Mesenteric fat pad (tissue), 1 donor: ENCODE data around the gene SPNS1. TPM values are rescaled to one million over a fixed set of nuclear protein-coding genes. Genes with fewer than 3 reads are reported as not detected.
"Not testable (repeated sequence)": the region's sequence is repeated elsewhere in the genome, so short reads cannot be mapped to it uniquely, and the experiment has no call there.

Experiments
- DNase-seq: peaks from one replicate; pipeline ENCODE4 v3.0.0-alpha.2; 2020; ENCODE audit warnings: low spot score
- total RNA-seq: library from RNA; stranded (reverse); fragmentation: NEBNext Ultra II Directional; extraction: Animal tissue kit (Norgen Biotek cat#: 25700); gene quantifications from one replicate; pipeline ENCODE4 v1.2.1, GENCODE V29; 2021
- donor health status: DM: yes; HTN: yes; CAD: no.

Gene SPNS1
- total RNA-seq, 1 donor from 2014 or later: 31.4 TPM

GRCh38 chr16:28951410-28951943 is 23.1 kb upstream of the SPNS1 start:
- no peak for DNase-seq

DNA sequence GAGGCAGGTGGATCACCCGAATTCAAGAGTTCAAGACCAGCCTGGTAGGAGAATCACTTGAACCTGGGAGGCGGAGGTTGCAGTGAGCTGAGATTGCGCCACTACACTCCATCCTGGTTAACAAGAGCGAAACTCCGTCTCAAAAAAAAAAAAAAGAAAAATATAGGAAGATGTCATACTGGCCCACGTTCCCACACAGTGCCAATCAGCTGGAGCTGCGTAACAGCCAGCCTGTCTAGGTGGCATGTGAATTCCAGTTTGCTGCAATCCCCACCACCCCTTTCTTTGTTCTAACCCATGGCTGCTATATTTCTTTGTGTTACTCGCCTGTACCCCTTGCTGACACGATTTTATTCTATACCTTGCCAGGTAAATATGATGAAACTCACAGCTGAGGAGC is 16.4 kb upstream of the SPNS1 start:
- DNase-seq: no peak

DNA sequence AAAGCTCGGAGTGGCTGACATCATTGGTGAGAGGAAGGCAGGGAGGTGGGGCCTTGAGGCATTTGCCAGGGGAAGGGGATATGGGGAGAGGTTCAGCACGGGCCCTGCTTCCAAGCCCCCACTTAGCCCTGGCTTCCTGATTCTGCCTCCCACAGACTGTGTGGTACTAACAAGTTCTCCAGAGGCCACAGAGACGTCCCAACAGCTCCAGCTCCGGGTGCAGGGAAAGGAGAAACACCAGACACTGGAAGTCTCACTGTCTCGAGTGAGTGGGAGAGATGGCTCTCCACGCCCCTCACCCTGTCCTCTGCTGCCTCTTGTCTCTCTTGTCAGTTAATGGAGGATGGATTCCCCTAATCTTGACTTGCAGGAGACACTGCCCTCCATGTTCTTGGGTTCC is 15.7 kb upstream of the SPNS1 start:
- DNase-seq: no peak

DNA sequence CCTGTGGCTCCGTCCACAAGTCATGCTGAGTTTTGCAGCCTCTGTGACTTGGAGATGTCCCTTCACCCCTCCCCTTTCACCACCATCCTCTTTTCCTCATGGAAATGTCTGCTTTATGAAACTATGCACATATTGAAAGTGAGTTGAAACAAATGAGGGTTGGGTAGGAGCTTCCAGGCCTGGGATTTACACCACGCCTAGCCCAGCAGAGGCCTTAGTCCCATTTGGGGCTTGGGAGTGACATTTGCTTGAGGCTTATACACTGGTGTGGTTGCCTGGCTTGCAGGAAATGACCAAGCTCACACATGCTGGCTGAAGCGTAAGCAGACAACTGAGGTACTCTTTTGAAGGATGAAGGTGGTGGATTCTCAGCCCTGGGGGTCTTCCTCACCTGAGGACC is 10.5 kb upstream of the SPNS1 start:
- no peak for DNase-seq

GRCh38 chr16:28964496-28964895 is 10.1 kb upstream of the SPNS1 start:
- no peak for DNase-seq

GRCh38 chr16:28967156-28967555 is 7.4 kb upstream of the SPNS1 start:
- no peak for DNase-seq

- DNase-seq: not testable (repeated sequence)
Measured at GRCh38 chr16:28969696-28970095, 4.9 kb upstream of the SPNS1 start.

- no peak for DNase-seq
Measured at GRCh38 chr16:28974007-28974436, 556 bp upstream of the SPNS1 start.

GRCh38 chr16:28975158-28975599 is 601 bp downstream of the SPNS1 start:
- no peak for DNase-seq

DNA sequence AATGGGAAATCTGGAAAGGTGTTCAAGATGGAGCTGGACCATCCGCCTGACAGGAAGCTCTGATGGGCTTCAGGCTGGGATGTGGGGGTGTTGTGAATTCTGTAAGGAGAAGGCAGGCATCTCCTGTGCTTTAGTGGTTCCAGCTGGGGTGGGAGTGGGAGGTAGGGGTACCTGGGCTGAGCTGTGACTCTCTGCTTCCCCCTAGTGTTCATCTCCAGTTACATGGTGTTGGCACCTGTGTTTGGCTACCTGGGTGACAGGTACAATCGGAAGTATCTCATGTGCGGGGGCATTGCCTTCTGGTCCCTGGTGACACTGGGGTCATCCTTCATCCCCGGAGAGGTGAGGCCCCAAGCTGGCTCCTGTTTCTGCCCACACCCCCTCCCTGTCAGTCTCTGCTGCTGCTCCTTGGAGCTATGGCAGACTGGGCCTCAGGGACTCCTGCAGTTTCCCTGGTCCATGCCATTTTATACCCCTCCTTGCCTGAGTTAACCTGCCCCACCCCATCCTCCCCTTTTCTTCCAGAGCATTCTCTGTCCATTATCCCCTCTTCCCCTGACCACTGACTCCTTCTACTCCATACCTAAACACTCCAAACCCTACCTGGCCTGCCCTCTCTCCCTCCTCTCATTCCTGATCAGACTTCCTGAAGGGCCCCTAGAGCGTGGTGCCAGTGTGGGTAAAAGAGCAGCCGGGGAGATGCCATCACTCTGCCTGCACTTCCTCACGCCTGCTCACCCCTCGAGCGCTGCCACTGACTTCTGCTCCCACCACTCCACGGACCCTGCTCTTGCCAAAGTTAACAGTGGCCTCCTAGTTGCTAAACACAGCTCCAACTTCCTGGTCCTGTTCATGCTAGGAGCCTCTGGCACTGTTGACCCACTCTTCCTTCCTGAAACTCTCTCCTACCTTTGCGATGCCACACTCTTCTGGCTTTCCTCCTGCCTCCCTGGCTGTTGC is 3.4 kb downstream of the SPNS1 start:
- DNase-seq: no peak

- not testable (repeated sequence) for DNase-seq
Measured at GRCh38 chr16:28980330-28980729, 5.8 kb downstream of the SPNS1 start.

DNA sequence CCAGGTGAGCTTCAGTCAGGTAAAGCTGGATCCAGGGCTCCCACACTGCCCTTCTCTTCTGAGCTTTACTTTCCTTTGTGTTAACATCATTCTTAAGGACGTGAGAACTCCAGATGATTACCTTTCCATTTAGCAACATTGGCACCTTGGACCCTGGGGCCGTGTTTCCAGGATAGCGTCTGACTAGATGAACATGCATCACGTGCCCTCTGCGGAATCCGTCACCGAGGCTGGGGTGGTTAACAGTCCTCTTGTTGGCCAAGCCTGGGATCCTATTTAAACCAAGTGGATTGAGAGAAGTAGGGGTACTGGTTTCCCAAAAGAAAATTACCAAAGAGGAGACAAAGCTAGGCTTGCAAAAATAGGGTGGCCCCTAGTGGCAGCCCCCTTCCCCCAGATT is 6.4 kb downstream of the SPNS1 start:
- no peak for DNase-seq

GRCh38 chr16:28981517-28981916 is 6.9 kb downstream of the SPNS1 start:
- DNase-seq: no peak

- no peak for DNase-seq
Measured at GRCh38 chr16:28982418-28982817, 7.8 kb downstream of the SPNS1 start.

DNA sequence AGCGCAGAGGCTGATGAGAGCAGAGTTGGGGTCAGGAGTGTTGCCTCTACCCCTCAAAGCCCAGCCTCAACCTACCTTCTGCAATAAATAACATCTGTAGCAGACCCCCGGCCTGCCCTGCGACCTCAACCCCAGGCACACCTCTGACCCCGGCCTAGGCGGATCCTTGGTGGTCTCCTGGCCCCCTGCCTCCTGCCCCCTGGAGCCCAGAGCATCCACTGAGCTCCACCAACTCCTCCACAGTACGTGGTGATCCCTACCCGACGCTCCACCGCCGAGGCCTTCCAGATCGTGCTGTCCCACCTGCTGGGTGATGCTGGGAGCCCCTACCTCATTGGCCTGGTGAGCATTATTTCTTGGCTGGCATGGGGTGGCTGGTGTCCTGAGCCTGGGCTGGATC is 8.4 kb downstream of the SPNS1 start:
- no peak for DNase-seq

- no peak for DNase-seq
Measured at GRCh38 chr16:28983644-28984043, 9.1 kb downstream of the SPNS1 start.

GRCh38 chr16:28984091-28984490 is 9.5 kb downstream of the SPNS1 start:
- DNase-seq: no peak

- DNase-seq: no peak
Measured at GRCh38 chr16:28984619-28985135, 10.1 kb downstream of the SPNS1 start, which contains the start of gene LAT. Gene LAT, plus strand, starts transcription at chr16:28985052. Its CDS starts 366 bp downstream, at chr16:28985418.

GRCh38 chr16:28985211-28986041 is 10.8 kb downstream of the SPNS1 start:
- DNase-seq: no peak

- DNase-seq: no peak
Measured at GRCh38 chr16:28986046-28986445, 11.5 kb downstream of the SPNS1 start.

GRCh38 chr16:28986492-28986891 is 11.9 kb downstream of the SPNS1 start:
- DNase-seq: no peak
